ENCODE results near the gene NHS.

- TF ChIP-seq CTCF (IDR thresholded peaks at IDR 0.05) (no peak), ZFX (IDR thresholded peaks at IDR 0.05; ENCODE audit: borderline replicate concordance) (no peak)
Measured at GRCh38 chrX:17779434-17779833, 404.4 kb downstream of the NHS start.
